Lower lobe of right lung (tissue), 2 donors: ENCODE results near the gene EP400. TPM values are rescaled to one million over a fixed set of nuclear protein-coding genes. Genes with fewer than 3 reads are reported as not detected.

Experiments
- ATAC-seq, 2 donors: fragments of 200-7000 bp; cut with Tn5 transposase; one replicate each; pipeline ENCODE4 v1.9.1; 2020 to 2022; ENCODE audit warnings: mild to moderate bottlenecking in 2 of 2, moderate library complexity in 2 of 2
- DNase-seq: peaks from one replicate; pipeline ENCODE4 v3.0.0-alpha.2; 2020
- H3K27ac ChIP-seq: fragments of 200-600 bp; one replicate; pipeline ENCODE4 v1.8.0; 2022
- H3K27me3 ChIP-seq: fragments of 200-600 bp; one replicate; pipeline ENCODE4 v1.8.0; 2022; ENCODE audit warnings: low read depth
- H3K36me3 ChIP-seq: fragments of 200-600 bp; one replicate; pipeline ENCODE4 v1.8.0; 2022; ENCODE audit warnings: mild to moderate bottlenecking
- H3K4me1 ChIP-seq: fragments of 200-600 bp; one replicate; pipeline ENCODE4 v1.8.0; 2022
- H3K4me3 ChIP-seq: fragments of 200-600 bp; one replicate; pipeline ENCODE4 v1.8.0; 2022; ENCODE audit warnings: mild to moderate bottlenecking
- H3K9me3 ChIP-seq: fragments of 200-600 bp; one replicate; pipeline ENCODE4 v1.8.0; 2022
- CTCF ChIP-seq: fragments of 200-600 bp; IDR thresholded peaks from one replicate; pipeline ENCODE4 v1.8.0; 2022; ENCODE audit warnings: antibody characterized with exemption, mild to moderate bottlenecking
- intact Hi-C: fragments of 100-400 bp; cut with DNase I; formaldehyde crosslinking; loops from one replicate; pipeline ENCODE4 v1.11.0; 2022
- total RNA-seq: library from RNA; stranded (reverse); fragmentation: NEBNext Ultra II Directional; extraction: Animal tissue kit (Norgen Biotek cat#: 25700); gene quantifications from one replicate; pipeline ENCODE4 v1.2.1, GENCODE V29; 2021
- donor health status: DM: no; HTN: yes; CAD: no; lungs with severe emphysema.

Gene EP400
- total RNA-seq, 1 donor from 2014 or later: 46.2 TPM

GRCh38 chr12:132061641-132062430 lies 112.1 kb downstream of the EP400 start:
- no peak for TF ChIP-seq CTCF
- no peak for DNase-seq
- no peak overlapping the region for H3K27ac ChIP-seq
- ATAC-seq: no peak
- peaks cover 97% of the 10 kb centered on the region for H3K36me3 ChIP-seq
- H3K9me3 ChIP-seq: no peaks in the 10 kb centered on the region
- H3K4me1 ChIP-seq: no peaks in the 10 kb centered on the region
- H3K4me3 ChIP-seq: no peak overlapping the region
- intact Hi-C loops: no loop called here
- H3K27me3 ChIP-seq: no peaks in the 10 kb centered on the region

- DNase-seq: no peak
- Histone ChIP-seq H3K4me1 (no peaks in the 10 kb centered on the region), H3K27me3 (no peaks in the 10 kb centered on the region), H3K36me3 (peaks cover 97% of the 10 kb centered on the region), H3K27ac (no peak overlapping the region), H3K9me3 (no peaks in the 10 kb centered on the region), H3K4me3 (no peak overlapping the region)
- intact Hi-C loops: no loop called here
- ATAC-seq: no peak
- TF ChIP-seq CTCF: no peak
Observed at GRCh38 chr12:132062481-132062880, 112.7 kb downstream of the EP400 start.

GRCh38 chr12:132063491-132063890 lies 113.7 kb downstream of the EP400 start:
- Histone ChIP-seq H3K4me3 (no peak overlapping the region), H3K27me3 (no peaks in the 10 kb centered on the region), H3K9me3 (no peaks in the 10 kb centered on the region), H3K4me1 (no peaks in the 10 kb centered on the region), H3K36me3 (peaks cover 97% of the 10 kb centered on the region), H3K27ac (no peak overlapping the region)
- intact Hi-C loops: no loop called here
- no peak for ATAC-seq
- TF ChIP-seq CTCF: no peak
- DNase-seq: no peak

- intact Hi-C loops: no loop called here
- Histone ChIP-seq H3K36me3 (peaks cover 97% of the 10 kb centered on the region), H3K4me1 (no peaks in the 10 kb centered on the region), H3K27me3 (no peaks in the 10 kb centered on the region), H3K4me3 (no peak overlapping the region), H3K9me3 (no peaks in the 10 kb centered on the region), H3K27ac (no peak overlapping the region)
- no peak for TF ChIP-seq CTCF
- DNase-seq (no peak), ATAC-seq (no peak)
Observed at GRCh38 chr12:132064631-132065030, 114.9 kb downstream of the EP400 start.

GRCh38 chr12:132065203-132065602 lies 115.5 kb downstream of the EP400 start:
- no peak for TF ChIP-seq CTCF
- intact Hi-C loops: no loop called here
- no peak for ATAC-seq
- DNase-seq: no peak
- Histone ChIP-seq H3K36me3 (peaks cover 97% of the 10 kb centered on the region), H3K27ac (no peak overlapping the region), H3K27me3 (no peaks in the 10 kb centered on the region), H3K9me3 (no peaks in the 10 kb centered on the region), H3K4me3 (no peak overlapping the region), H3K4me1 (no peaks in the 10 kb centered on the region)
